ENCODE results near the gene EEF1E1.

Gene EEF1E1

GRCh38 chr6:8102122-8102958, at the start of gene EEF1E1:
Gene EEF1E1 (minus strand): TSS chr6:8102548. CDS start chr6:8102521, 27 bp downstream.
- DNase-seq: peak; percentile 72

GRCh38 chr6:8149350-8149749, 47.0 kb upstream of the EEF1E1 start:
- DNase-seq: no peak

- no peak for DNase-seq
Observed at GRCh38 chr6:8143945-8144344, 41.6 kb upstream of the EEF1E1 start.

- no peak for DNase-seq
Observed at GRCh38 chr6:8139451-8139850, 37.1 kb upstream of the EEF1E1 start.

- DNase-seq: no peak
Observed at GRCh38 chr6:8137529-8137939, 35.2 kb upstream of the EEF1E1 start.

- no peak for DNase-seq
Observed at GRCh38 chr6:8135276-8135675, 32.9 kb upstream of the EEF1E1 start.

- no peak for DNase-seq
Observed at GRCh38 chr6:8132130-8132529, 29.8 kb upstream of the EEF1E1 start.

GRCh38 chr6:8131265-8131897, 29.0 kb upstream of the EEF1E1 start:
- DNase-seq: peak; percentile 4

- no peak for DNase-seq
Observed at GRCh38 chr6:8130399-8130798, 28.1 kb upstream of the EEF1E1 start.

- no peak for DNase-seq
Observed at GRCh38 chr6:8123236-8123635, 20.9 kb upstream of the EEF1E1 start.

GRCh38 chr6:8114956-8115355, 12.6 kb upstream of the EEF1E1 start:
- DNase-seq: no peak

GRCh38 chr6:8113131-8113654, 10.8 kb upstream of the EEF1E1 start:
- DNase-seq: no peak

GRCh38 chr6:8110725-8111124, 8.4 kb upstream of the EEF1E1 start:
- no peak for DNase-seq

GRCh38 chr6:8110117-8110721, 7.9 kb upstream of the EEF1E1 start:
- DNase-seq: no peak

GRCh38 chr6:8108759-8109539, 6.6 kb upstream of the EEF1E1 start:
- no peak for DNase-seq

GRCh38 chr6:8108031-8108660, 5.8 kb upstream of the EEF1E1 start:
- DNase-seq: no peak

- DNase-seq: no peak
Observed at GRCh38 chr6:8105791-8106190, 3.4 kb upstream of the EEF1E1 start.

- no peak for DNase-seq
Observed at GRCh38 chr6:8103726-8104125, 1.4 kb upstream of the EEF1E1 start.

GRCh38 chr6:8100159-8100854, 2.0 kb downstream of the EEF1E1 start:
- DNase-seq: no peak

- no peak for DNase-seq
Observed at GRCh38 chr6:8090650-8091049, 11.7 kb downstream of the EEF1E1 start.

GRCh38 chr6:8088886-8089285, 13.5 kb downstream of the EEF1E1 start:
- DNase-seq: no peak
